ENCODE results near the gene COPS4. TPM values are rescaled to one million over a fixed set of nuclear protein-coding genes. Genes with fewer than 3 reads are reported as not detected.

The COPS4 gene
- total RNA-seq, 4 donors from 2014 or later: 6.7 to 81.8 (median 32.3) TPM

DNA sequence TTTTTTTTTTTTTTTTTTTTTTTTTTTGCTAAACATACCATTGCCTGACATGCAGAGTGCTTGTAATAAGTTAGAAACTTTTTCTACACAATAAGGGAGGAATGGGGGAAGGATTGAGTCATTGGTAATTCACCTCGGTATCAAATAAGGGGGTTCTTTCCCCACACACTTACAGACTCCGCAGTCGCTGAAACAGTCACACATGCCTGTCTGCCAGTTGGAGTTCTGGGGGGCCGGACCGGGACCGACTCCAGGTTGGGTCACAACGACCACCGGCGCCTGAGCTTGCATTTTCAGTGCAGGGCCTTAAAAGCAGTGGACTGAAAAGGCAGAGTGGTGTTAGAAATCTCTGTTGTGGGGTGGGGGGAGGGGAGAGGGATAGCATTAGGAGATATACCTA is 72.6 kb downstream of the COPS4 start:
- WGBS, 2 donors (ENCODE audit: low coverage in 1 of 2): 86 to 100% methylated on average over 1 to 9 of the region's 9 CpGs
- in situ Hi-C loops (cut with MboI; ENCODE audit: low pct_ligation_motif_present in 1 of 4, low pct_unique_long_range_greater_than_20kb in 1 of 4, low sequenced_read_pairs in 3 of 4): loop anchor here in 1 of 4 donors (25.0 kb wide), 1 partner anchor 530 kb away; no protein-coding TSS in a partner anchor
- no peaks in the 10 kb centered on the region for H3K36me3 ChIP-seq
- TF ChIP-seq POLR2AphosphoS5 (IDR thresholded peaks at IDR 0.05) (no peak), POLR2A (IDR thresholded peaks at IDR 0.05) (no peak), EP300 (IDR thresholded peaks at IDR 0.05; ENCODE audit: low read depth) (no peak)
- TF ChIP-seq, protein P1, sequence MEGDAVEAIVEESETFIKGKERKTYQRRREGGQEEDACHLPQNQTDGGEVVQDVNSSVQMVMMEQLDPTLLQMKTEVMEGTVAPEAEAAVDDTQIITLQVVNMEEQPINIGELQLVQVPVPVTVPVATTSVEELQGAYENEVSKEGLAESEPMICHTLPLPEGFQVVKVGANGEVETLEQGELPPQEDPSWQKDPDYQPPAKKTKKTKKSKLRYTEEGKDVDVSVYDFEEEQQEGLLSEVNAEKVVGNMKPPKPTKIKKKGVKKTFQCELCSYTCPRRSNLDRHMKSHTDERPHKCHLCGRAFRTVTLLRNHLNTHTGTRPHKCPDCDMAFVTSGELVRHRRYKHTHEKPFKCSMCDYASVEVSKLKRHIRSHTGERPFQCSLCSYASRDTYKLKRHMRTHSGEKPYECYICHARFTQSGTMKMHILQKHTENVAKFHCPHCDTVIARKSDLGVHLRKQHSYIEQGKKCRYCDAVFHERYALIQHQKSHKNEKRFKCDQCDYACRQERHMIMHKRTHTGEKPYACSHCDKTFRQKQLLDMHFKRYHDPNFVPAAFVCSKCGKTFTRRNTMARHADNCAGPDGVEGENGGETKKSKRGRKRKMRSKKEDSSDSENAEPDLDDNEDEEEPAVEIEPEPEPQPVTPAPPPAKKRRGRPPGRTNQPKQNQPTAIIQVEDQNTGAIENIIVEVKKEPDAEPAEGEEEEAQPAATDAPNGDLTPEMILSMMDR (IDR thresholded peaks at IDR 0.05): no peak
- no peak overlapping the region for H3K27ac ChIP-seq
- no peak overlapping the region for H3K4me3 ChIP-seq
- H3K27me3 ChIP-seq: no peaks in the 10 kb centered on the region
- DNase-seq: no peak
- intact Hi-C loops (cut with DNase I; ENCODE audit: low total_unique reads): no loop called here
- no peaks in the 10 kb centered on the region for H3K9me3 ChIP-seq
- H3K4me1 ChIP-seq: peaks cover 0 to 30% (median 17%) of the 10 kb centered on the region in 4 donors

DNA sequence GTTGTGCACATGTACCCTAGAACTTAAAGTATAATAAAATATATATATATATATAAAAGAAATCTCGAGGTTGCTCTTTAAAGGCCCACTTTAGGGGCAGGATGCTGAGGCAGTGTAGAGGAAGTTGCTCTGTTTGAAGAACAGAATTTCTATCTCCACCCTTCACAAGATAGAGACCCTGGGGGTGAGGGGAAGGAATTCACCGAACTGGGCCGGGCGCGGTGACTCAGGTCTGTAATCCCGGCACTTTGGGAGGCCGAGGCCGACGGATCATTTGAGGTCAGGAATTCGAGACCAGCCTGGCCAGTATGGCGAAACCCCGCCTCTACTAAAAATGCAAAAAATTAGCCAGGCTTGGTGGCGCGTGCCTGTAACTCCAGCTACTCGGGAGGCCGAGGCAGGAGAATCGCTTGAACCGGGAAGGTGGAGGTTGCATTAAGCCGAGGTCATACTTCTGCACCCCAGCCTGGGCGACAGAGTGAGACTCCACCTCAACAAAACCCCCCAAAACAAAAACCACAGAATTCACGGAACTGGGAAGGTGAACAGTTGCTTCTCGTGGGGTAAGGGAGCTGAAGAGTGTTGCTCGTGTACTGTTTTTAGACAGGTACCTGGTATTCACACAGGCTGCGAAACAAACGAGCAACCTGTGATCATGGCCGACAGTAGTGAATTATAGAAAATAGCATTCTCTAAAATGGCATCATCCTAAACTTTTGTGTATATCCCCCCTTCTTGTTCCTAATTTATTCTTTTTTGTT is 73.3 kb downstream of the COPS4 start:
- Histone ChIP-seq H3K27ac (peak overlapping the region in 1 of 4 donors; percentile 89), H3K27me3 (no peaks in the 10 kb centered on the region), H3K9me3 (no peaks in the 10 kb centered on the region), H3K4me1 (peaks cover 0 to 30% (median 17%) of the 10 kb centered on the region in 4 donors), H3K36me3 (no peaks in the 10 kb centered on the region), H3K4me3 (no peak overlapping the region)
- in situ Hi-C loops (cut with MboI; ENCODE audit: low pct_ligation_motif_present in 1 of 4, low pct_unique_long_range_greater_than_20kb in 1 of 4, low sequenced_read_pairs in 3 of 4) (loop anchor here in 1 of 4 donors (25.0 kb wide), 1 partner anchor 529 kb away; no protein-coding TSS in a partner anchor), intact Hi-C loops (cut with DNase I; ENCODE audit: low total_unique reads) (no loop called here)
- DNase-seq: peak; percentile 11
- 81 to 82% methylated on average over 10 to 26 of the region's 26 CpGs for WGBS, 2 donors (ENCODE audit: low coverage in 1 of 2)
- TF ChIP-seq, protein P1 (IDR thresholded peaks at IDR 0.05): no peak
- no peak for TF ChIP-seq POLR2AphosphoS5 (IDR thresholded peaks at IDR 0.05)
- no peak for TF ChIP-seq POLR2A (IDR thresholded peaks at IDR 0.05)
- no peak for TF ChIP-seq EP300 (IDR thresholded peaks at IDR 0.05; ENCODE audit: low read depth)

DNA sequence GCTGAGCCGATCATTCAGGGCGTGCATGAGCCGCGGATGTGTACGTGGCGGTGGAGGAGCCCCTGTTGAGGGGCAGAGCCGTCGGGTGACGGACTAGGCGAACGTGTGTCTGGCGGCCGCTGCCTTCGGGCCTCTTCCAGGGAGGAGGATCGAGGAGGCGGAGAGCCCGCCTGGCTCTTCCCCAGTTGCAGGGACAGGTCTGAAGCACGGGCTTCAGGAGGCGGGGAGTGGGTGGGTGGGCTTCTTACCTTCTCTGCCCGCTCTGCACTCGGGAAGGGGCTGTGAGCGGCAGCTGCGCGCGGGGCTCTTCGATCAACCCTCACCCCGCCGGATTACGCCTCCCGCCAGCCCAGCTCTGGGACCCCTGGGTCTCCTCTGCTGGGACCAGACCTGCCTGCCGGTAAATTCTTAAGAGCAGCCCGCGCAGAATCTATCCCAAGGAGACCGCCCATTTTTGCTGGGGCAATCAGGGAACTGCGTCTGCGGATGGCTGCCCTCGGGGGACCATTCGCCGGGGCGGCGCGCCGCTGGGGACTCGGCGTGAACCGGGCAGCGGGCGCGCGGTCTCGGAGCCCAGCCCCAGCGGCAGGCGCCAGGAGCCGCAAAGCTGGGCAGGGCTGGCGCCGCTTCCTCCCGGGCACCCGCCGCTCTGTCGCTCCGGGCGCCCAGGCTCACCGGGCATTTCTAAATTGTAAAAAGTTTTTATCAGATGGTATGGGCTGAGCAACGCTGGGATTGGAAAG is 74.7 kb downstream of the COPS4 start:
- intact Hi-C loops (cut with DNase I; ENCODE audit: low total_unique reads) (no loop called here), in situ Hi-C loops (cut with MboI; ENCODE audit: low pct_ligation_motif_present in 1 of 4, low pct_unique_long_range_greater_than_20kb in 1 of 4, low sequenced_read_pairs in 3 of 4) (loop anchor here in 1 of 4 donors (25.0 kb wide), 1 partner anchor 528 kb away; no protein-coding TSS in a partner anchor)
- no peaks in the 10 kb centered on the region for H3K27me3 ChIP-seq
- no peaks in the 10 kb centered on the region for H3K9me3 ChIP-seq
- H3K4me3 ChIP-seq: peak overlapping the region; percentile 27 to 67 (median 60)
- TF ChIP-seq, protein P1 (IDR thresholded peaks at IDR 0.05): no peak
- TF ChIP-seq POLR2AphosphoS5 (IDR thresholded peaks at IDR 0.05) (peak in 1 of 3 donors; percentile 35), EP300 (IDR thresholded peaks at IDR 0.05; ENCODE audit: low read depth) (no peak), POLR2A (IDR thresholded peaks at IDR 0.05) (no peak)
- H3K4me1 ChIP-seq: peaks cover 0 to 30% (median 18%) of the 10 kb centered on the region in 4 donors
- H3K36me3 ChIP-seq: no peaks in the 10 kb centered on the region
- peak overlapping the region; percentile 81 to 93 (median 88) for H3K27ac ChIP-seq
- peak; percentile 45 for DNase-seq
- WGBS, 2 donors (ENCODE audit: low coverage in 1 of 2): 2 to 3% methylated on average over 8 to 22 of the region's 64 CpGs

All from transverse colon (tissue), 4 donors.